ENCODE data around the gene BICD2. TPM values are rescaled to one million over a fixed set of nuclear protein-coding genes. Genes with fewer than 3 reads are reported as not detected.

The BICD2 gene
- total RNA-seq, 1 donor from 2014 or later = 31.0 TPM

DNA sequence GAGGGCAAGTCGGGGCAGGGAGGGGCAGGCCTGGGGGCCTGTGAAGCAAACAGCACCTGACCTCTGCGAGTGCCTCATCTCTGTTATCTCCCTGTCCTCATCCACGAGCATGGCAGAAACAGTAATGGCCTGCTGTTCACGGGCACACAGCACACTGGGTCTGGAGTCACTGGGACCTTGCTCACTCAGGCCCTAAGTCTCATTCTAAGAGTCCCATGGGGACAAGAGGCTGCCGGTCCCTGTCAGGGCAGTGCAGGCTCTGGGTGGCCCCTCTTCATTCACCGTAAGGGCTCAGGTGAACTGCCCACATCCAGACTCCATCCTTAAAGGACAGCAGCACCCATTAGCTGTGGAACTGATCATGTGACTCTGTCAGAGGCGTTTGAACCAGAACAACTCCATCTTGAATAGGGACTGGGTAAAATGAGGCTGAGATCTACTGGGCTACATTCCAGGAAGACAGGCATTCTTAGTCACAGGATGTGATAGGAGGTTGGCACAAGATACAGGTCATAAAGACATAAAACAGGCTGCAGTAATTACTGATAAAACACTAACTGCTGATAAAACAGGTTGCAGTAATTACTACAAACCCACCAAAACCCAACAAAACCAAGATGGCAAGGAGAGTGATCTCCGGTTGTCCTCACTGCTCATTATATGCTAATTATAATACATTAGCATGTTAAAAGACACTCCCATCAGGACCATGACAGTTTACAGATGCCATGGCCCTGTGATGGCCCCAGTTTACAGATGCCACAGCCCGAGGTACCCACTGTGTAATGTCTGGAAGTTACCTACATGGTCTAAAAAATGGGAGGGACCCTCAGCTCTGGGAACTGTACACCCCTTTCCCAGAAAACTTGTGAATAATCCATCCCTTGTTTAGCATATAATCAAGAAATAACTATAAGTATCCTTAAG, 28.7 kb downstream of the BICD2 start:
- intact Hi-C loops (cut with DNase I) = no loop called here
- ATAC-seq (no peak), DNase-seq (ENCODE audit: low spot score) (peak; percentile 21)

DNA sequence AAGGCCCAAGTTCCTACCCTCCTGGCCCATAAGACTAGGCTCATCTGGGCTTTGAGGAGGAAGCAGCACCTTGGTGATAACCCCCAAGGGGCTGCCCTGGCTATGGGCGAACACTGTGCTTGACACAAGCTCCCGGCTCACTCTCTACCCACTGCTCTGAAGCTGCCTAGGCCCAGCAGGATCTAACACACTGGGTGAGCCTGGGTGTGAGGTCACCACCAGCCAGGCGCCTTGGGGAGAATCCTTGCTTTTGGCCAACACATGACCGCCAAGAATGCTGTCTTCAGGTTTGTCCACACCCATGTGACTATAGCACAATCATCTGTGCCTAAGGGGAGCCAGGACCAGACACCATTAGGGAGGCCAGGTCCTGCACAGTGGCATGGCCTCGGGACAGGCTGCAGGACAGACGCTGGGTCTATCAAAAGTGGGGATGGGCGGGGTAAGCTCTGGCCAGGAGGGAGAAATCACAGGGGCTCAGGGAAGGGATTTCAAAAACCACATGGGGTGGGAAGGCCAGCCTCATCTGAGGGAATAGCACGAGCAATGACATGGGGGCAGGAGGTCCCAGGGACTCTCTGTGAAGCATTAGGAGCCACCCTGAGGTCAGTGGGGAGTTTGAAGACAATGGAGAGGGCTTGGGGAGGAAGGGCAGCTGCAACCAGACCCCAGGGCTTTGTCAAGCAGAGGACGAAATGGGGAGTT, 29.6 kb downstream of the BICD2 start:
- ATAC-seq = no peak
- DNase-seq (ENCODE audit: low spot score) = peak; percentile 19
- intact Hi-C loops (cut with DNase I) = no loop called here

GRCh38 chr9:92730897-92731296, 33.7 kb downstream of the BICD2 start:
- no peak for ATAC-seq
- intact Hi-C loops (cut with DNase I) = no loop called here

GRCh38 chr9:92729735-92730155, 34.9 kb downstream of the BICD2 start:
- DNase-seq (ENCODE audit: low spot score) (no peak), ATAC-seq (no peak)
- intact Hi-C loops (cut with DNase I) = no loop called here

More at GRCh38 chr9:92730897-92731296, 33.7 kb downstream of the BICD2 start:
- no peak for DNase-seq (ENCODE audit: low spot score)

GRCh38 chr9:92728831-92729734, 35.5 kb downstream of the BICD2 start:
- DNase-seq (ENCODE audit: low spot score) = no peak
- intact Hi-C loops (cut with DNase I) = no loop called here
- peak; percentile 67 for ATAC-seq

- no peak for ATAC-seq
- no peak for DNase-seq (ENCODE audit: low spot score)
- intact Hi-C loops (cut with DNase I) = no loop called here
Observed at GRCh38 chr9:92727716-92728700, 36.6 kb downstream of the BICD2 start.

DNA sequence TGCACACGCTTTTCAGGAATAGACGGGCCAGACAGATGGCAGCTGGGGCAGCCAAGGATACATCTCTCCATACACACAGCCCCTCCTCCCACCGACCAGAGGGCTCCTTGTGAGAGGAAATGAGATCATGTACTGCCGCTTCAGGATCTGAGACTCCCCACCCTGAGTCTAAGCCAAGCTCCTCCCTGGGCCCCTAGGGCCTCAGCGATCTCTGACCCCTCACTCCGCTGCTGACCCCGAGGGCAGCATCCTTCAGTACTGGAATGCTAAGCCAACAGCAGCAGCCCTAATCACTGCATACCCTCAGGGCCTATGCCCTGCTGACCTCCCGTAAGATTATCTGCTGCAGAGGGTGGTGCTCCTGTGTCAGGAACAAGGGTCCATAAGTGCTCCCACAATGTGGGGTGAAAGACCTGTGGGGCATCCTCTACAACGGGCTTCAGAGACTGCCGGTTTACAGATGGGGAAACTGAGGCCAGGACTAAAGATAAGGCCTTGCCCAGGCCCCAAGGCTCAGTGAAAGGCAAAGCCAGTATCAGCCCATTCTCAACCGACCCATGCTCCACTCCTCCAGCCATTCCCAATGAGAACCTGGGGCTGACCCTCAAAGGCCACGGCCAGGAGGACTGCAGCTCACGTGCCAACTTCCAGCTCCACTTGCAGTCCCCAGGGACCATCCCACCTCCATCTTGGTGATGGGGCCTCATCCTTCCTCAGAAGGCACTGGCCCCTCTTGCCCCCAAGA, 37.5 kb downstream of the BICD2 start:
- DNase-seq (ENCODE audit: low spot score) (peak; percentile 67), ATAC-seq (peak; percentile 69)
- intact Hi-C loops (cut with DNase I) = no loop called here

GRCh38 chr9:92726348-92726747, 38.3 kb downstream of the BICD2 start:
- intact Hi-C loops (cut with DNase I) = no loop called here
- ATAC-seq = no peak
- DNase-seq (ENCODE audit: low spot score) = no peak

DNA sequence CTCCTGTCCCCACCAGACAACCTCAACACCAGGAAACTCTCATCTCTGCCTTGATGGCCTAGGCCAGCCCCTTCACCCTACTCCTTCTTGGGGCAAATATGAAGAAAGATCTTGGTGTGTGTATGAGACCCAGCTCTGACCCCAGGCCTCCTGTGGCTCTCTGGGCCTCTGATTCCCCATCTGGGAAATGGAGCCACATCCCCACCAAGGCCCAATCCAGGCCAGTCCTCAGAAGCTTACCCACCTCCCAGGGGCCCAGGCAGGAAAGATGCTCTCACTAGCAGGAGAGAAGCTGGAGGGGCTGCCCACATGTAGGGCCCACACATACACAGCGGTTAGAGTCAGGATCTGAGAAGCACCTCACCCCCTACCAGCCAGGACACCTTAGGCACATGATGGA, 38.9 kb downstream of the BICD2 start:
- no peak for DNase-seq (ENCODE audit: low spot score)
- intact Hi-C loops (cut with DNase I) = no loop called here
- ATAC-seq = no peak

GRCh38 chr9:92725266-92725545, 39.4 kb downstream of the BICD2 start:
- ATAC-seq (no peak), DNase-seq (ENCODE audit: low spot score) (no peak)
- intact Hi-C loops (cut with DNase I) = no loop called here

DNA sequence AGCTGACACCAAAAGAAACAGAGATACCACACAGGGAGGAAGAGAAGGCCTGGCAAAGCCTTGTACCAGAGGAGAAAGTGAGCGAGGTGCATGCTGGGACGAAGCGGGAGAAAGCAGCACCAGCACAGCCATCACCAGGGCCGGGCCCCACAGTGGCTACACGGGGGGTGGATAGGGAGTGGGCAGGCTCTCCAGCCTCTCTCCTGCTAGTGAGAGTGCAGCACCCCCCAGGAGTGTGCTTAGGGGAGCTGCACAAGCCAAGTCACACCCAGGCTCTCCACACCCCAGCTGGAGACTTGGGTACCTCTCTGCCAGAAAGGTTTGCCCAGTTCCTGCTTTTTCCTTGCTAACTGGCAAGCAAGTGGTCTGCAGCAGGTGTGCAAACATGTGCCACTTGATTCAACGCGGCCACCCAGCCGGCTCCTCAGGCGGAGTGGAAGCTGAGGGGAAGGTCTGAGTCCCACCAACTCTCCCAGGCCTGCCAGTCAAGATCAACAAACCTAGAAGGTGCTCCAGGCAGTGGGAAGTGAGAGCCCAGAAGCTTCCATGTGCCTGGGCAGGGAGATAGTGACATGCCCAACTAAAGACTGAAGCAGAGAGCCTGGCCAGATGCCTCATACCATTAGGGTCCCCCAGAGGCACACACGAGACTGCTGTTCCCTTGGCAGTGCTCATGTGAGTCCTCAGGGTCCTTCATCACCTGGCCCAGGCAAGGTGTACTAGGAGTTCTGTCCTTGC, 39.9 kb downstream of the BICD2 start:
- intact Hi-C loops (cut with DNase I) = no loop called here
- peak; percentile 50 for DNase-seq (ENCODE audit: low spot score)
- ATAC-seq = no peak

DNA sequence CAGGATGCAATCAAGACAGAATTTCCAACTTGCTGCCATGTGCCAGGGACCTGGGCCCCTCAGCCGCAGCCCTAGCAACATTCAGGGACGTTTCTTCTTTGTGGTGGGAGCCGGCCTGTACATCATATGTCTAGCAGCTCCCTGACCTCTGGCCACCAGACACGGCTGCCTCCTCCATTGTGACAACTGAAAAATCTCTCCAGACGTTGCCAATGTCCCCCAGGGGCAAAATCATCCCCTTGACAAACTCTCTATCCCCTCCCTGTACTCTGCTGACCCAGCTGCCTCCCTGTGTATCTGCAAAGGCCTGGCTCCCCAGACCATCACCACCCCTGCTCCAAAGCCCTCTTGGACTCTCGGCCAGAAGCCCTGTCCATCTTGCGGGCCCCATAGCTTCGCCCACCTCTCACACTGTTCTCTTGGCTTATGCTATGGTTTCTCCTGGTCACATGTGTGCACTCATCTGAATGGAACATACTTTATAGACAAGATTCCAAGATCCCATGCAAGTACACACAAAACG, 40.8 kb downstream of the BICD2 start:
- intact Hi-C loops (cut with DNase I) = no loop called here
- DNase-seq (ENCODE audit: low spot score) (no peak), ATAC-seq (no peak)

GRCh38 chr9:92723299-92723625, 41.4 kb downstream of the BICD2 start:
- no peak for ATAC-seq
- no peak for DNase-seq (ENCODE audit: low spot score)
- intact Hi-C loops (cut with DNase I) = no loop called here

DNA sequence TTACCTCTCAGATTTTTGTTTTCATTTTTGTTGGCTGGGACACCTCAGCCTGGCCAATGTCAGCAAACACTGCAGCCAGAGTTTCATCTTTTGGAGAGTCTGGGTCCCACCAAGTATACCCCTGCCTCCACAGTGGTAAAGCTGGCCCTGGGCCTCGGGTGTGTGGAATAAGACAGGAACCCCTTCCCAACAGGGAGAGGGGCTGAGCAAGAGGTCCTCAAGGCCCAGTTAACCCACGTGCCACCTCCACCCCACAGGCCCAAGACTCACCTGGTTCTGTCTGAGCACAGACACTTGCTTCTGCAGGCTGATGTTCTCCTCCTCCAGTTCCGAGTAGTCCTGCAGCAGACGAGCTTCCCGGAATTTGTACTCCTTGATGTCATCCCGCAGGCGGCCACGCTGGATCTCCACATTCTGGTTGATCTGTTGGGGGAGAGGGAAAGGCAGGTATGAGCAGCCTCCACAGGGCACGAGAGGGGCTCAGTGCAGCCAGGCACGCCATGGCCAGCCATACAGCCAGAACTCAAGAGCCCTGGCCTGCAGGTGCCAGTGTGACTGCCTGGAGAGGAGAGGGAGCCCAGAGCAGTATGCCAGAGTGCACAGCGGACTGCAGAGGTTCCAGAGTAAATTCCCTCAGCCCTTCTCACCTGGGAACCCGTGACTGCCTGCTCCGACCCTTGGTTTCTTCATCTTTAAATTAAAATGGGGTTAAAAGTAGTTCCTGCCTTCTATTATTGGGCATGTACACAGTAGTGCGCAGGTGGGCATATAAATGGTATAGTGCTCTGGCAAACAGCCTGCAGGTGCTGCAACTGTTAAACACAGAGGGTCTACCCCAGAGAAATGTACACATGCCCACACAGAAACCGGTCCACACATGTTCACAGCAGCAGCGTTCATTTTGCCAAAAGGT, 42.0 kb downstream of the BICD2 start:
- DNase-seq (ENCODE audit: low spot score) (no peak), ATAC-seq (no peak)
- intact Hi-C loops (cut with DNase I) = no loop called here

- intact Hi-C loops (cut with DNase I) = no loop called here
- ATAC-seq = no peak
- no peak for DNase-seq (ENCODE audit: low spot score)
Observed at GRCh38 chr9:92721548-92721947, 43.1 kb downstream of the BICD2 start.

Measured in sciatic nerve (tissue), 2 donors.